Lower lobe of right lung (tissue), 2 donors: ENCODE measurements around the gene IRAG1. TPM values are rescaled to one million over a fixed set of nuclear protein-coding genes. Genes with fewer than 3 reads are reported as not detected.

Experiments used
- ATAC-seq, 2 donors: fragments of 200-7000 bp; cut with Tn5 transposase; one replicate each; pipeline ENCODE4 v1.9.1; 2020 to 2022; ENCODE audit warnings: mild to moderate bottlenecking in 2 of 2, moderate library complexity in 2 of 2
- DNase-seq: peaks from one replicate; pipeline ENCODE4 v3.0.0-alpha.2; 2020
- H3K27ac ChIP-seq: fragments of 200-600 bp; one replicate; pipeline ENCODE4 v1.8.0; 2022
- H3K27me3 ChIP-seq: fragments of 200-600 bp; one replicate; pipeline ENCODE4 v1.8.0; 2022; ENCODE audit warnings: low read depth
- H3K36me3 ChIP-seq: fragments of 200-600 bp; one replicate; pipeline ENCODE4 v1.8.0; 2022; ENCODE audit warnings: mild to moderate bottlenecking
- H3K4me1 ChIP-seq: fragments of 200-600 bp; one replicate; pipeline ENCODE4 v1.8.0; 2022
- H3K4me3 ChIP-seq: fragments of 200-600 bp; one replicate; pipeline ENCODE4 v1.8.0; 2022; ENCODE audit warnings: mild to moderate bottlenecking
- H3K9me3 ChIP-seq: fragments of 200-600 bp; one replicate; pipeline ENCODE4 v1.8.0; 2022
- intact Hi-C: fragments of 100-400 bp; cut with DNase I; formaldehyde crosslinking; loops from one replicate; pipeline ENCODE4 v1.11.0; 2022
- total RNA-seq: library from RNA; stranded (reverse); fragmentation: NEBNext Ultra II Directional; extraction: Animal tissue kit (Norgen Biotek cat#: 25700); gene quantifications from one replicate; pipeline ENCODE4 v1.2.1, GENCODE V29; 2021
- TF ChIP-seq, protein P1 (sequence below): fragments of 200-600 bp; IDR thresholded peaks from one replicate; pipeline ENCODE4 v1.8.0; 2022; ENCODE audit warnings: antibody characterized with exemption, mild to moderate bottlenecking
- donor health status: DM: no; HTN: yes; CAD: no; lungs with severe emphysema.

The IRAG1 gene
- total RNA-seq, 1 donor from 2014 or later: 12.9 TPM

DNA sequence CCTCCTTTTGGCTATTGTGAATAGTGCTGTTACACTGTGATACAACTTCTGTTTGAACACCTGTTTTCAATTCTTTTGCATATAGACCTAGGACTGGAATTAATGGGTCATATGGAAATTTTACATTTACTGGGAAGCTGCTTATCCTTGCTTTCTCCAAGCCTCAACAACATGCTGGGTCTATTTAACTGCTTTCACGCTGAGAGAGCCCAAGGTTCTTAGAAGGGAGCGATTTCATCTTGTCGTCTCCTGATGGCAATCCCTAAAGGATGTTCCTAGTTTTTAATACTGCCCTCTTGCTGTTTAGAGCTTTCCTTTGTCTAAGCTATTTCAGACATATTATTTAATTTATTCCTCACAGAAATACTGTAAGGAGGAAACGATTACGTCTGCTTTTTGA lies 15.5 kb downstream of the IRAG1 start:
- DNase-seq (no peak), ATAC-seq (no peak)
- H3K36me3 ChIP-seq: no peaks in the 10 kb centered on the region
- no peak overlapping the region for H3K27ac ChIP-seq
- H3K27me3 ChIP-seq: no peaks in the 10 kb centered on the region
- no peak overlapping the region for H3K4me3 ChIP-seq
- H3K9me3 ChIP-seq: no peaks in the 10 kb centered on the region
- H3K4me1 ChIP-seq: peaks cover 32% of the 10 kb centered on the region
- intact Hi-C loops: no loop called here
- TF ChIP-seq, protein P1, sequence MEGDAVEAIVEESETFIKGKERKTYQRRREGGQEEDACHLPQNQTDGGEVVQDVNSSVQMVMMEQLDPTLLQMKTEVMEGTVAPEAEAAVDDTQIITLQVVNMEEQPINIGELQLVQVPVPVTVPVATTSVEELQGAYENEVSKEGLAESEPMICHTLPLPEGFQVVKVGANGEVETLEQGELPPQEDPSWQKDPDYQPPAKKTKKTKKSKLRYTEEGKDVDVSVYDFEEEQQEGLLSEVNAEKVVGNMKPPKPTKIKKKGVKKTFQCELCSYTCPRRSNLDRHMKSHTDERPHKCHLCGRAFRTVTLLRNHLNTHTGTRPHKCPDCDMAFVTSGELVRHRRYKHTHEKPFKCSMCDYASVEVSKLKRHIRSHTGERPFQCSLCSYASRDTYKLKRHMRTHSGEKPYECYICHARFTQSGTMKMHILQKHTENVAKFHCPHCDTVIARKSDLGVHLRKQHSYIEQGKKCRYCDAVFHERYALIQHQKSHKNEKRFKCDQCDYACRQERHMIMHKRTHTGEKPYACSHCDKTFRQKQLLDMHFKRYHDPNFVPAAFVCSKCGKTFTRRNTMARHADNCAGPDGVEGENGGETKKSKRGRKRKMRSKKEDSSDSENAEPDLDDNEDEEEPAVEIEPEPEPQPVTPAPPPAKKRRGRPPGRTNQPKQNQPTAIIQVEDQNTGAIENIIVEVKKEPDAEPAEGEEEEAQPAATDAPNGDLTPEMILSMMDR: no peak

DNA sequence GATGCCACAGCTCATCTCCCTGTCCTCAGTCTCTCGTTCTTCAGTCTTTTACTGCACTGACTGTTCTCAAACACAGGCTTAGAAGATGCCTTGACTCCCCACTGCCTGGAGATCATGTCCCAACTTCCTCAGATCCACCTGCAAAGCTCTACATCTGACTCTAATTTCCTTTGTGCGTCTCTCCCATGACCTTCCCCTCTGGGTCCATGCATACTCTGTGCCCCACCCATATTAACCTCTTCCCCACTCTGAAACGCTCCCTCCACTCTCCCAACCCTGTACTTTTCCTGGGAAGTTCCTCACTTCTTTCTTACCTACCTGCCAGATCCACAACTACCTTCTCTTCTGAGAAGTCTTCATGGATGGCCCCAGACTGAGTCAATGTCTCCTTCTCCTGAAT lies 16.6 kb downstream of the IRAG1 start:
- Histone ChIP-seq H3K4me1 (peaks cover 34% of the 10 kb centered on the region), H3K27me3 (no peaks in the 10 kb centered on the region), H3K4me3 (no peak overlapping the region), H3K27ac (no peak overlapping the region), H3K36me3 (no peaks in the 10 kb centered on the region), H3K9me3 (no peaks in the 10 kb centered on the region)
- TF ChIP-seq, protein P1: no peak
- intact Hi-C loops: no loop called here
- no peak for ATAC-seq
- no peak for DNase-seq

DNA sequence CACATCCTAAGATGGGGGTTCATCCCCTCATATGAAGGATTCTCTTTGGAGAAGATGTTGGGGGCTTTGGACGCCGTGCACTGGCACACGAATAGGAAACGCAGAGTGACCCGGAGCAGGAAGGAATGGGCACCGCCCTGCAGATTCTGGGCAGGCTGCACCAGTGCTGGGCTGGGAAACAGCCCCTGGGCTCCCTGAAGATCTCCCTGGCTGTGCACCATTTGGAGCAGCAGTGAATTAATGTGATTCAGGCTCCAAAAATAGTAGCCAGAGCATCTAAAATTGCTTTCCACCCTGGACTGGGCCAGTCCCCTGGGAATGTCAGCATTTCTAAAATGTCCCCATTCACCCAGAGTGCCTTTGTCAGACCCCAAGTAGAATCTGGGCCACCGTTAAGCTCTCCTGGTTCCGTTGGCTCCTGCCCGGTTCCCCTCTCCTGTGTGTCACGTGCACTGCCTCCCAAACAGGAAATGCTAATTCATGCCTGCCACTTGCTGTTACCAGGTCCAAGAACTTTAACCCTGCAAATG lies 18.6 kb downstream of the IRAG1 start:
- no peaks in the 10 kb centered on the region for H3K27me3 ChIP-seq
- ATAC-seq (peak; percentile 31 to 59), DNase-seq (no peak)
- H3K9me3 ChIP-seq: no peaks in the 10 kb centered on the region
- H3K36me3 ChIP-seq: no peaks in the 10 kb centered on the region
- TF ChIP-seq, protein P1: no peak
- peak overlapping the region; percentile 24 for H3K4me3 ChIP-seq
- intact Hi-C loops: no loop called here
- H3K4me1 ChIP-seq: peaks cover 40% of the 10 kb centered on the region
- H3K27ac ChIP-seq: peak overlapping the region; percentile 68

DNA sequence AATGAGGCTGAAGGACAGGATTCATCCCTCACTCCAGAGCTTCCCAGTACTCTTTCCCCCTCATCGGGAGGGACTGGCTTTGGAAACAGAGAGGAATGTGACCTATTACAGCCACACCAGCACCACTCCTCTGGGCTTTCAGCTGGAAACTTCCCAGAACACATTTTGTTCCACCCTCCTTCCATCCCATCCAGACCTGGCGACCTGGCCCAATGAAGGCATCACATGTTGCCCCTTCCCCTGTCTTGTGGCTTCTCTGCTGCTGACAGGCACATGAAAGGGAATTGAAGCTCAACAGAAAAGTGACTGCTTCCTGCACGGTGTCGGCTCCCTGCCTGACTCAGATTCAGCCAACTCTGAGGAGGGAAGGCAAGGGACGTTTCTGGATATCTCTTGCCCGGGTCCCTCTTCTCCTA lies 19.1 kb downstream of the IRAG1 start:
- Histone ChIP-seq H3K4me1 (peaks cover 45% of the 10 kb centered on the region), H3K27me3 (no peaks in the 10 kb centered on the region), H3K4me3 (peak overlapping the region; percentile 24), H3K36me3 (no peaks in the 10 kb centered on the region), H3K27ac (peak overlapping the region; percentile 68), H3K9me3 (no peaks in the 10 kb centered on the region)
- intact Hi-C loops: no loop called here
- no peak for DNase-seq
- ATAC-seq: peak in 1 of 2 donors; percentile 31
- TF ChIP-seq, protein P1: no peak

DNA sequence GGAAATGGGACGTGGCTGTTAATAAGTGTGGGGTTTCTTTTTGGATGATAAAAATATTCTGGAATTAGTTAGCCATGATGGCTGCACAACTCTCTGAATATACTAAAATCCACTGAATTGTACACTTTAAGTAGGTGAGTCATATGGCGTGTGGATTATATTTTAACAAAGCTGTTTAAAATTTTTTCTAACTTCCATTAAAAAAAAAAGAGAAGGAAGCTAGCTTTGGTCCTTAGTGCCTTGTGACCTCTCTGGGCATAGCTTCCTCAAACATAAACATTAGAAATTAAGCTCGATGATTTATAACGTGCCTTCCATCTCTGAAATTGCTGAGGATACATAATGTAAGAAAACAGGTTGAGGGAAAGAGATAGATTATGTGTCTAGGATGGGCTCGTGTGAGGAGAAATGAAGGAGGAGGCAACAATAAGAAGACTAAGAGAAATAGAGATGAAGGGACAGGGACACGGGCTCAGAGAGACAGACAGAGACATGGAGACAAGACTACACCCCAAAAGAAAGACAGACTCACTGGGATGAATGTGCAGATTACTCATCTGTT lies 20.0 kb downstream of the IRAG1 start:
- Histone ChIP-seq H3K27me3 (no peaks in the 10 kb centered on the region), H3K27ac (no peak overlapping the region), H3K36me3 (no peaks in the 10 kb centered on the region), H3K4me3 (no peak overlapping the region), H3K4me1 (peaks cover 54% of the 10 kb centered on the region), H3K9me3 (no peaks in the 10 kb centered on the region)
- ATAC-seq: no peak
- DNase-seq: no peak
- TF ChIP-seq, protein P1: no peak
- intact Hi-C loops: no loop called here
